Measurements from ENCODE around the gene COL8A1.

GRCh38 chr3:99683876-99684275, 45.5 kb downstream of the COL8A1 start:
- TF ChIP-seq CTCF (IDR thresholded peaks at IDR 0.05) (no peak), POLR2AphosphoS5 (IDR thresholded peaks at IDR 0.05; ENCODE audit: low read depth, low read length) (no peak), SIN3A (IDR thresholded peaks at IDR 0.05; ENCODE audit: borderline replicate concordance, insufficient read depth, low read depth, low read length) (no peak)

Data from Panc1 (cell line).